Transverse colon (tissue), 4 donors: ENCODE results near the gene SPG7. TPM values are rescaled to one million over a fixed set of nuclear protein-coding genes. Genes with fewer than 3 reads are reported as not detected.

Experiments
- DNase-seq: peaks from one replicate; pipeline ENCODE4 v3.0.0-alpha.2; 2019
- H3K27ac ChIP-seq, 4 donors: fragments of 200-600 bp; sonication (generic); 2 replicates each; pipeline ENCODE4 v1.5.1; 2016 to 2018; ENCODE audit warnings: inconsistent platforms in 4 of 4
- H3K27me3 ChIP-seq: fragments of 200-600 bp; sonication (generic); 2 replicates; pipeline ENCODE4 v1.5.1; 2017; ENCODE audit warnings: inconsistent platforms
- H3K36me3 ChIP-seq, 4 donors: fragments of 200-600 bp; sonication (generic); 2 replicates each; pipeline ENCODE4 v1.5.1; 2017 to 2019; ENCODE audit warnings: inconsistent platforms in 4 of 4
- H3K4me1 ChIP-seq, 4 donors: fragments of 200-600 bp; sonication (generic); 2 replicates each; pipeline ENCODE4 v1.5.1; 2017 to 2020; ENCODE audit warnings: inconsistent platforms in 4 of 4
- H3K4me3 ChIP-seq, 4 donors: fragments of 200-600 bp; sonication (generic); 1 replicate in 1 of 4; 2 replicates in 3 of 4; pipeline versions ENCODE4 v1.5.1 to v1.6.1; 2017 to 2019; ENCODE audit warnings: inconsistent platforms in 4 of 4
- H3K9me3 ChIP-seq, 2 donors: fragments of 200-600 bp; sonication (generic); 2 replicates each; pipeline ENCODE4 v1.5.1; 2017 to 2019; ENCODE audit warnings: inconsistent platforms in 2 of 2
- EP300 ChIP-seq: sonication (generic); formaldehyde crosslinking; IDR thresholded peaks from one replicate; pipeline ENCODE4 v1.6.1; 2017; ENCODE audit warnings: antibody characterized with exemption, low read depth
- POLR2A ChIP-seq: fragments of 450-650 bp; IDR thresholded peaks from one replicate; pipeline ENCODE4 v1.6.1; 2016; ENCODE audit warnings: antibody characterized with exemption, mild to moderate bottlenecking, moderate library complexity
- POLR2AphosphoS5 ChIP-seq, 3 donors: sonication (generic); formaldehyde crosslinking; IDR thresholded peaks; one replicate each; pipeline ENCODE4 v1.6.1; 2016; ENCODE audit warnings: antibody characterized with exemption in 3 of 3
- WGBS, 2 donors: methylation state at CpG; one replicate each; pipeline ENCODE4 v1.1.5; 2018; ENCODE audit warnings: low coverage in 1 of 2; 5-methylcytosine and 5-hydroxymethylcytosine counted together
- in situ Hi-C, 4 donors: fragments of 200-750 bp; cut with MboI; loops; one replicate each; pipeline versions ENCODE4 v1.15.0 to v1.15.1; 2017; ENCODE audit warnings: low sequenced_read_pairs in 3 of 4, low pct_ligation_motif_present in 1 of 4, low pct_unique_long_range_greater_than_20kb in 1 of 4
- intact Hi-C: fragments of 100-400 bp; cut with DNase I; formaldehyde crosslinking; loops from one replicate; pipeline ENCODE4 v1.15.1; 2023; ENCODE audit warnings: low total_unique reads
- total RNA-seq, 4 donors: library from RNA; depleted of rRNA; stranded (reverse); fragments of >200 nt; gene quantifications; one replicate each; pipeline ENCODE4 v1.1.0, GENCODE V29; 2016
- TF ChIP-seq, protein P1 (sequence below), 5 experiments: fragments of 200-600 bp in 3 of 5; fragments of 450-650 bp in 2 of 5; sonication (generic) in 3 of 5; IDR thresholded peaks; 1 replicate in 2 of 5; 2 replicates in 3 of 5; pipeline ENCODE4 v1.5.1; 2016 to 2017; ENCODE audit warnings: antibody characterized with exemption in 5 of 5, inconsistent platforms in 3 of 5, mild to moderate bottlenecking in 2 of 5, moderate library complexity in 1 of 5

Gene SPG7
- total RNA-seq, 4 donors from 2014 or later: 168 to 408 (median 285) TPM

DNA sequence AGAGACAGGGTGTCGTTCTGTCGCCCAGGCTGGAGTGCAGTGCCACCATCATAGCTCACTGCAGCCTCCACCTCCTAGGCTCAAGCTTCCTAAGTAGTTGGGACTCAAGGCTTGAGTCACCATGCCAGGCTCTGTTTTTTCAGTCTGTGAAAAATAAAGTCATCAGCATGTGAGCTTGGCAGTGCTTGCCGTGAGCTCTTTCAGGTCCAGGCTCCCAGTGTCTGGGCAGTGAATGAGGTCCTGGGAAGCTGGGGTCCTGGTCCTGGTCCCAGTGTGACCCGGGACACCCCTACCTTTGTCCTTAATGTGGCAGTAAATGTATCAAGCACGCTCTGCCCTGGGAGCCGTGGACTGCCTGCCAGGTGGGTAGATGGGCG is 29.3 kb downstream of the SPG7 start:
- Histone ChIP-seq H3K36me3 (peaks cover 0 to 26% (median 6%) of the 10 kb centered on the region in 4 donors), H3K27me3 (no peaks in the 10 kb centered on the region), H3K4me3 (no peak overlapping the region), H3K27ac (no peak overlapping the region), H3K4me1 (peaks cover 0 to 25% (median 8%) of the 10 kb centered on the region in 4 donors), H3K9me3 (no peaks in the 10 kb centered on the region)
- in situ Hi-C loops (no loop called here), intact Hi-C loops (no loop called here)
- DNase-seq: no peak
- WGBS, 2 donors: 96% methylated on average over 7 of the region's 7 CpGs; no CpG with 5 or more reads in 1 of the 2 donors
- no peak for TF ChIP-seq POLR2A
- TF ChIP-seq, protein P1, sequence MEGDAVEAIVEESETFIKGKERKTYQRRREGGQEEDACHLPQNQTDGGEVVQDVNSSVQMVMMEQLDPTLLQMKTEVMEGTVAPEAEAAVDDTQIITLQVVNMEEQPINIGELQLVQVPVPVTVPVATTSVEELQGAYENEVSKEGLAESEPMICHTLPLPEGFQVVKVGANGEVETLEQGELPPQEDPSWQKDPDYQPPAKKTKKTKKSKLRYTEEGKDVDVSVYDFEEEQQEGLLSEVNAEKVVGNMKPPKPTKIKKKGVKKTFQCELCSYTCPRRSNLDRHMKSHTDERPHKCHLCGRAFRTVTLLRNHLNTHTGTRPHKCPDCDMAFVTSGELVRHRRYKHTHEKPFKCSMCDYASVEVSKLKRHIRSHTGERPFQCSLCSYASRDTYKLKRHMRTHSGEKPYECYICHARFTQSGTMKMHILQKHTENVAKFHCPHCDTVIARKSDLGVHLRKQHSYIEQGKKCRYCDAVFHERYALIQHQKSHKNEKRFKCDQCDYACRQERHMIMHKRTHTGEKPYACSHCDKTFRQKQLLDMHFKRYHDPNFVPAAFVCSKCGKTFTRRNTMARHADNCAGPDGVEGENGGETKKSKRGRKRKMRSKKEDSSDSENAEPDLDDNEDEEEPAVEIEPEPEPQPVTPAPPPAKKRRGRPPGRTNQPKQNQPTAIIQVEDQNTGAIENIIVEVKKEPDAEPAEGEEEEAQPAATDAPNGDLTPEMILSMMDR (IDR thresholded peaks at IDR 0.05): no peak

DNA sequence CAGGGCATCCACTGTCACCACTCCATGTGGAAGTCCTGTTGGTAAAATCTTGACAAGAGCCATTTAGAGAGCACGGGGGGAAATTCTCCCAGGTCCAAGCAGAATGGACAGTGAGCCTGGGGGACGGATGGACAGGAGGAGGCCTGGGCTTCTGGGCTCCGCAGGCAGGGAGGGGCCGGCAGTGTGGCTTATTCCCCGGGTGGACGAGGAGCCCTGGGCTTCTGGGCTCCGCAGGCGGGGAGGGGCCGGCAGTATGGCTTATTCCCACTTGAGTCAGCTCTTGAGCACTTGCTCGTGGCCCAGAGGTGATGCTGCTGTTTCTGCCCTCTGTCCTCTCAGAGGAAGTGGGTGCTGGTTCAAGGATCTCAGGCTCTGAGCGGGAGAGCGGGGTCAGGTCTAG is 30.1 kb downstream of the SPG7 start:
- Histone ChIP-seq H3K4me3 (no peak overlapping the region), H3K36me3 (peaks cover 0 to 22% (median 6%) of the 10 kb centered on the region in 4 donors), H3K4me1 (peaks cover 0 to 25% (median 8%) of the 10 kb centered on the region in 4 donors), H3K9me3 (no peaks in the 10 kb centered on the region), H3K27me3 (no peaks in the 10 kb centered on the region), H3K27ac (no peak overlapping the region)
- TF ChIP-seq, protein P1 (IDR thresholded peaks at IDR 0.05): no peak
- intact Hi-C loops: no loop called here
- DNase-seq: no peak
- 94% methylated on average over 12 of the region's 12 CpGs; no CpG with 5 or more reads in 1 of the 2 donors for WGBS, 2 donors
- in situ Hi-C loops: no loop called here

DNA sequence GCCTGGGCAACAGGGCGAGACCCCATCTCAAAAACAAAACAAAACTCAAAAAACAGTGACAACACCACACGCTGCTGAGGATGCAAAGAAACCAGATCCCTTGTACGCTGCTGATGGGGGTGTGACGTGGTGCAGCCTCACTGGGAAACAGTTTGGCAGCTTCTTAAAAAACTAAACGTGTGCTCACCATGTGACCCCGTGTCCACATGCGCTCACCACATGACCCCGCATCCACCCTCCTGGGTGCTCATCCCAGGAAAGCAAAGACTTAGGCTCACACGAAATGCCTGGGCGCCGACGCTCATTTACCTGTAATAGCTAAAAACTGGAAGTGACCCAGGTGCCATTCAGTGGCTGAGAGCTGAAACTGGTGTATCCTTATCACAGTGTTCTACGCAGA is 32.4 kb downstream of the SPG7 start:
- Histone ChIP-seq H3K27ac (no peak overlapping the region), H3K4me3 (no peak overlapping the region), H3K9me3 (no peaks in the 10 kb centered on the region), H3K36me3 (peaks cover 0 to 20% (median 6%) of the 10 kb centered on the region in 4 donors), H3K27me3 (no peaks in the 10 kb centered on the region), H3K4me1 (peaks cover 0 to 15% (median 13%) of the 10 kb centered on the region in 4 donors)
- in situ Hi-C loops: no loop called here
- TF ChIP-seq EP300 (no peak), POLR2A (no peak), POLR2AphosphoS5 (IDR thresholded peaks at IDR 0.05) (no peak)
- TF ChIP-seq, protein P1 (IDR thresholded peaks at IDR 0.05): no peak
- intact Hi-C loops: no loop called here
- no peak for DNase-seq
- WGBS, 2 donors: 80 to 93% methylated on average over 5 to 13 of the region's 13 CpGs

DNA sequence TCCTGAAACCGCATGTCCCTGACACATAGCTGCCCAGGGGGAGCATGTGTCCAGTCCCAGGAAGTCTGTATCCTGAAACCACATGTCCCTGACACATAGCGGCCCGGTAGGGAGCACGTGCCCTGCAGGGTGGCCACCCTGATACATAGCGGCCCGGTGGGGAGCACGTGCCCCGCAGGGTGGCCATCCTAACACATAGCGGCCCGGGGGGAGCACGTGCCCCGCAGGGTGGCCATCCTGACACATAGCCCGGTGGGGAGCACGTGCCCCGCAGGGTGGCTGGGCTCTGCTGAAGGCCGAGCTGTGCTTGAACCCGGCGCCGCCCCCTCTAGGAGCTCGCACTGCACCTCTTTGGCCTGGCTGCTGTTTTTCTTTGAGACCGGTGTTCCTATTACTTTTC is 33.6 kb downstream of the SPG7 start:
- H3K9me3 ChIP-seq: no peaks in the 10 kb centered on the region
- in situ Hi-C loops: no loop called here
- WGBS, 2 donors: 96% methylated on average over 14 of the region's 21 CpGs; no CpG with 5 or more reads in 1 of the 2 donors
- TF ChIP-seq EP300: no peak
- no peak for TF ChIP-seq POLR2A
- TF ChIP-seq, protein P1 (IDR thresholded peaks at IDR 0.05): no peak
- TF ChIP-seq POLR2AphosphoS5 (IDR thresholded peaks at IDR 0.05): no peak
- intact Hi-C loops: no loop called here
- no peaks in the 10 kb centered on the region for H3K27me3 ChIP-seq
- H3K4me1 ChIP-seq: peaks cover 0 to 20% (median 15%) of the 10 kb centered on the region in 4 donors
- peaks cover 0 to 23% (median 7%) of the 10 kb centered on the region in 4 donors for H3K36me3 ChIP-seq
- no peak overlapping the region for H3K4me3 ChIP-seq
- DNase-seq: no peak
- H3K27ac ChIP-seq: no peak overlapping the region
